ENCODE results near the gene CALD1.
A peak's percentile ranks its signal among the peaks of the same experiment; 100 is the strongest.

Gene CALD1

DNA sequence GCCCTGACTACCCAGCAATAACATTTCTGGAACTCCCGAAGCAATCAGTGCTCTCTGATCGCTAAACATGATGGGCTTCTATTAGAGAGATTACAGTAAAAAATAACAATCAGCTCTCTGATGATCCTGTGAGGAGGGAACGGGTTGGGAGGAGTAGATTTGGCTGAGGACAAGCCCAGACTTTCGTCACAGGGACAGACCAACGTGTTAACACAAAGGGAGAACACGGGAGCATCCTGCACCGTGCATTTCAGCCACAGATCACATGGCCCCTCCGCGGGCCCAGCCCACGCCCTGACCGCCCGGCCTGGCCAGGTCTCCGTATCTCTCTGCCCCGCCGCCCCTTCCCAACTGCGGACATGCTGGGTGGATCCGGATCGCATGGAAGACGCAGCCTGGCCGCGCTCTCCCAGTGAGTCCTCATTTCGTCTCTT, 111.8 kb downstream of the CALD1 start (continued):
- TF ChIP-seq, protein P1, sequence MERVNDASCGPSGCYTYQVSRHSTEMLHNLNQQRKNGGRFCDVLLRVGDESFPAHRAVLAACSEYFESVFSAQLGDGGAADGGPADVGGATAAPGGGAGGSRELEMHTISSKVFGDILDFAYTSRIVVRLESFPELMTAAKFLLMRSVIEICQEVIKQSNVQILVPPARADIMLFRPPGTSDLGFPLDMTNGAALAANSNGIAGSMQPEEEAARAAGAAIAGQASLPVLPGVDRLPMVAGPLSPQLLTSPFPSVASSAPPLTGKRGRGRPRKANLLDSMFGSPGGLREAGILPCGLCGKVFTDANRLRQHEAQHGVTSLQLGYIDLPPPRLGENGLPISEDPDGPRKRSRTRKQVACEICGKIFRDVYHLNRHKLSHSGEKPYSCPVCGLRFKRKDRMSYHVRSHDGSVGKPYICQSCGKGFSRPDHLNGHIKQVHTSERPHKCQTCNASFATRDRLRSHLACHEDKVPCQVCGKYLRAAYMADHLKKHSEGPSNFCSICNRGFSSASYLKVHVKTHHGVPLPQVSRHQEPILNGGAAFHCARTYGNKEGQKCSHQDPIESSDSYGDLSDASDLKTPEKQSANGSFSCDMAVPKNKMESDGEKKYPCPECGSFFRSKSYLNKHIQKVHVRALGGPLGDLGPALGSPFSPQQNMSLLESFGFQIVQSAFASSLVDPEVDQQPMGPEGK (tag by site-specific recombination; IDR thresholded peaks at IDR 0.05) = peak; percentile 58; the same call in 1 of the 2 replicates
- TF ChIP-seq ZNF624 (tag by site-specific recombination; IDR thresholded peaks at IDR 0.05) = no peak
- TF ChIP-seq, protein P2, sequence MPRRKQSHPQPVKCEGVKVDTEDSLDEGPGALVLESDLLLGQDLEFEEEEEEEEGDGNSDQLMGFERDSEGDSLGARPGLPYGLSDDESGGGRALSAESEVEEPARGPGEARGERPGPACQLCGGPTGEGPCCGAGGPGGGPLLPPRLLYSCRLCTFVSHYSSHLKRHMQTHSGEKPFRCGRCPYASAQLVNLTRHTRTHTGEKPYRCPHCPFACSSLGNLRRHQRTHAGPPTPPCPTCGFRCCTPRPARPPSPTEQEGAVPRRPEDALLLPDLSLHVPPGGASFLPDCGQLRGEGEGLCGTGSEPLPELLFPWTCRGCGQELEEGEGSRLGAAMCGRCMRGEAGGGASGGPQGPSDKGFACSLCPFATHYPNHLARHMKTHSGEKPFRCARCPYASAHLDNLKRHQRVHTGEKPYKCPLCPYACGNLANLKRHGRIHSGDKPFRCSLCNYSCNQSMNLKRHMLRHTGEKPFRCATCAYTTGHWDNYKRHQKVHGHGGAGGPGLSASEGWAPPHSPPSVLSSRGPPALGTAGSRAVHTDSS (tag by site-specific recombination; IDR thresholded peaks at IDR 0.05) = no peak
- TF ChIP-seq, protein P3, sequence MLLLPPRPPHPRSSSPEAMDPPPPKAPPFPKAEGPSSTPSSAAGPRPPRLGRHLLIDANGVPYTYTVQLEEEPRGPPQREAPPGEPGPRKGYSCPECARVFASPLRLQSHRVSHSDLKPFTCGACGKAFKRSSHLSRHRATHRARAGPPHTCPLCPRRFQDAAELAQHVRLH (tag by site-specific recombination; IDR thresholded peaks at IDR 0.05) = no peak
- TF ChIP-seq ZBTB48 (tag by site-specific recombination; IDR thresholded peaks at IDR 0.05) = 0 out of 2 replicates have a peak, but pooled peaks have one; percentile 23
- TF ChIP-seq ZFHX2 (tag by site-specific recombination; conservative IDR thresholded peaks at IDR 0.05) = peak; percentile 64
- TF ChIP-seq ZNF366 (tag by site-specific recombination; conservative IDR thresholded peaks at IDR 0.05) = peak; percentile 49; the same call in 1 of the 2 replicates
- TF ChIP-seq TSHZ1 (tag by site-specific recombination; IDR thresholded peaks at IDR 0.05; ENCODE audit: borderline replicate concordance) = no peak
- TF ChIP-seq ZFP69B (tag by site-specific recombination; IDR thresholded peaks at IDR 0.05) = peak; percentile 34; the same call in 1 of the 2 replicates
- TF ChIP-seq ZNF670 (tag by site-specific recombination; IDR thresholded peaks at IDR 0.05; ENCODE audit: low read depth) = no peak
- TF ChIP-seq, protein P4, sequence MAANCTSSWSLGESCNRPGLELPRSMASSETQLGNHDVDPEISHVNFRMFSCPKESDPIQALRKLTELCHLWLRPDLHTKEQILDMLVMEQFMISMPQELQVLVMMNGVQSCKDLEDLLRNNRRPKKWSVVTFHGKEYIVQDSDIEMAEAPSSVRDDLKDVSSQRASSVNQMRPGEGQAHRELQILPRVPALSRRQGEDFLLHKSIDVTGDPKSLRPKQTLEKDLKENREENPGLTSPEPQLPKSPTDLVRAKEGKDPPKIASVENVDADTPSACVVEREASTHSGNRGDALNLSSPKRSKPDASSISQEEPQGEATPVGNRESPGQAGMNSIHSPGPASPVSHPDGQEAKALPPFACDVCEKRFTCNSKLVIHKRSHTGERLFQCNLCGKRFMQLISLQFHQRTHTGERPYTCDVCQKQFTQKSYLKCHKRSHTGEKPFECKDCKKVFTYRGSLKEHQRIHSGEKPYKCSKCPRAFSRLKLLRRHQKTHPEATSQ (tag by site-specific recombination; IDR thresholded peaks at IDR 0.05) = peak; percentile 65; the same call in 1 of the 2 replicates
- no peak for TF ChIP-seq GLIS1 (tag by site-specific recombination; IDR thresholded peaks at IDR 0.05)
- TF ChIP-seq ZIC2 (tag by site-specific recombination; IDR thresholded peaks at IDR 0.05) = 0 out of 2 replicates have a peak, but pooled peaks have one; percentile 15
- TF ChIP-seq EGR2 (tag by site-specific recombination; IDR thresholded peaks at IDR 0.05; ENCODE audit: low read depth) = peak; percentile 70
- peak; percentile 95 for TF ChIP-seq ZNF600 (tag by site-specific recombination; IDR thresholded peaks at IDR 0.05)
- TF ChIP-seq HOXA7 (CRISPR knock-in tag; IDR thresholded peaks at IDR 0.05; ENCODE audit: borderline replicate concordance) = no peak
- 0 out of 2 replicates have a peak, but pooled peaks have one; percentile 19 for TF ChIP-seq ZNF561 (tag by site-specific recombination; IDR thresholded peaks at IDR 0.05; ENCODE audit: borderline replicate concordance)
- TF ChIP-seq ZNF335 (tag by site-specific recombination; conservative IDR thresholded peaks at IDR 0.05) = peak; percentile 62
- no peak for TF ChIP-seq ZNF560 (tag by site-specific recombination; IDR thresholded peaks at IDR 0.05; ENCODE audit: borderline replicate concordance)
- no peak; the same call in 1 of the 2 replicates for TF ChIP-seq ZEB2 (tag by site-specific recombination; IDR thresholded peaks at IDR 0.05)
- TF ChIP-seq ZBTB8A (tag by site-specific recombination; IDR thresholded peaks at IDR 0.05) = peak; percentile 63
- no peak for TF ChIP-seq ZNF416 (tag by site-specific recombination; IDR thresholded peaks at IDR 0.05)

Measured in HEK293 (cell line).